HCT116 (cell line): ENCODE data around the gene TMEM121B. TPM values are rescaled to one million over a fixed set of nuclear protein-coding genes. Genes with fewer than 3 reads are reported as not detected.

Experiments used
- ATAC-seq: fragments of 200-7000 bp; cut with Tn5 transposase; 2 replicates; pipeline ENCODE4 v1.9.1; 2020; ENCODE audit warnings: mild to moderate bottlenecking, moderate library complexity
- BruUV-seq: library from RNA; stranded (reverse); fragments of 400-500 nt; replicated peaks from 2 replicates; lab custom pipeline; 2021; lab: Mats Ljungman, UMichigan
- CTCF ChIA-PET: fragments of 300-600 bp; sonication (Branson Sonifier 250); formaldehyde crosslinking; loops from one replicate; lab custom pipeline; 2021; ENCODE audit warnings: antibody characterized with exemption; lab: Charles Lee
- POLR2A ChIA-PET: fragments of 300-600, 350-600 bp; sonication (Branson Sonifier 250); formaldehyde crosslinking; loops from one replicate; lab custom pipeline; 2021; ENCODE audit warnings: antibody characterized with exemption; lab: Charles Lee
- RAD21 ChIA-PET, 2 experiments: fragments of 300-600 bp; sonication (Branson Sonifier 250); formaldehyde crosslinking; loops; one replicate each; lab custom pipeline; 2023; ENCODE audit warnings: low total read pairs in 2 of 2; ENCODE audit not compliant: uncharacterized antibody in 2 of 2, unreplicated experiment in 2 of 2, low non-redundant PET in 1 of 2; lab: Charles Lee
- DNase-seq: peaks from one replicate; pipeline ENCODE4 v3.0.0-alpha.2; 2010; ENCODE audit warnings: low read depth, low spot score
- H2AFZ ChIP-seq: fragments of 200-600 bp; shearing (Covaris generic), sonication (generic); 2 replicates; pipeline ENCODE4 v1.6.1; 2017; ENCODE audit warnings: low read depth, mixed run types, mixed read lengths, antibody characterized with exemption, low read length; ENCODE audit not compliant: poor library complexity, severe bottlenecking
- H3K27ac ChIP-seq: 2 replicates; pipeline ENCODE4 v1.5.1; 2012; ENCODE audit warnings: low read depth, low read length
- H3K27me3 ChIP-seq: fragments of 200-600 bp; sonication (generic); 2 replicates; pipeline ENCODE4 v1.6.1; 2016; ENCODE audit warnings: mixed run types, low read length, mixed read lengths; ENCODE audit not compliant: insufficient read depth
- H3K36me3 ChIP-seq, 2 experiments: fragments of 200-500 bp in 1 of 2; fragments of 200-600 bp in 1 of 2; sonication (Bioruptor generic) in 1 of 2; sonication (generic) in 1 of 2; 2 replicates each; pipeline versions ENCODE4 v1.5.1 to v1.6.1; 2014 to 2016; ENCODE audit warnings: low read length in 2 of 2, inconsistent platforms in 1 of 2, mixed read lengths in 1 of 2, mixed run types in 1 of 2; ENCODE audit not compliant: insufficient read depth in 2 of 2, control insufficient read depth in 1 of 2
- H3K4me1 ChIP-seq, 2 experiments: fragments of 200-600 bp in 1 of 2; sonication (generic) in 1 of 2; 2 replicates each; pipeline versions ENCODE4 v1.5.1 to v1.6.1; 2012 to 2017; ENCODE audit warnings: low read length in 2 of 2, inconsistent platforms in 1 of 2, mild to moderate bottlenecking in 1 of 2, mixed read lengths in 1 of 2, mixed run types in 1 of 2, moderate library complexity in 1 of 2; ENCODE audit not compliant: insufficient read depth in 2 of 2, control insufficient read depth in 1 of 2
- H3K4me2 ChIP-seq: fragments of 200-600 bp; sonication (generic); 2 replicates; pipeline ENCODE4 v1.6.1; 2017; ENCODE audit warnings: mixed run types, low read length, mixed read lengths
- H3K4me3 ChIP-seq, 2 experiments: fragments of 200-600 bp in 1 of 2; sonication (generic) in 1 of 2; replicated peaks in 1 of 2; 2 replicates each; pipeline ENCODE4 v1.5.1; 2011 to 2016; ENCODE audit warnings: low read length in 2 of 2, control low read depth in 1 of 2, low read depth in 1 of 2, mild to moderate bottlenecking in 1 of 2, mixed read lengths in 1 of 2, mixed run types in 1 of 2
- H3K79me2 ChIP-seq: fragments of 200-600 bp; sonication (generic); 2 replicates; pipeline ENCODE4 v1.6.1; 2017; ENCODE audit warnings: mild to moderate bottlenecking, mixed run types, low read length, moderate library complexity, mixed read lengths; ENCODE audit not compliant: insufficient read depth
- H3K9ac ChIP-seq: fragments of 200-600 bp; sonication (generic); 2 replicates; pipeline ENCODE4 v1.6.1; 2016; ENCODE audit warnings: low read length, mixed read lengths
- H3K9me2 ChIP-seq: fragments of 200-600 bp; sonication (generic), shearing (Covaris generic); 2 replicates; pipeline ENCODE4 v1.6.1; 2017; ENCODE audit warnings: mixed run types, mild to moderate bottlenecking, moderate library complexity; ENCODE audit not compliant: insufficient read depth
- H3K9me3 ChIP-seq, 2 experiments: fragments of 200-500 bp in 1 of 2; fragments of 200-600 bp in 1 of 2; sonication (Bioruptor generic) in 1 of 2; sonication (generic) in 1 of 2; 2 replicates each; pipeline ENCODE4 v1.6.1; 2014 to 2017; ENCODE audit warnings: low read length in 2 of 2, mixed read lengths in 2 of 2, inconsistent platforms in 1 of 2, low read depth in 1 of 2, mild to moderate bottlenecking in 1 of 2, mixed run types in 1 of 2, moderate library complexity in 1 of 2; ENCODE audit not compliant: control insufficient read depth in 1 of 2, insufficient read depth in 1 of 2
- H4K20me1 ChIP-seq: fragments of 200-600 bp; sonication (generic), shearing (Covaris generic); 2 replicates; pipeline ENCODE4 v1.6.1; 2017; ENCODE audit warnings: mixed run types, mild to moderate bottlenecking, moderate library complexity; ENCODE audit not compliant: insufficient read depth
- ATF3 ChIP-seq: IDR thresholded peaks from 2 replicates; pipeline ENCODE4 v1.6.1; 2012
- CBX3 ChIP-seq: IDR thresholded peaks from 2 replicates; pipeline ENCODE4 v1.6.1; 2012; ENCODE audit warnings: low read depth
- CEBPB ChIP-seq: IDR thresholded peaks from 2 replicates; pipeline ENCODE4 v1.6.1; 2012; ENCODE audit warnings: low read depth
- EGR1 ChIP-seq: IDR thresholded peaks from 2 replicates; pipeline ENCODE4 v1.6.1; 2012; ENCODE audit warnings: low read depth
- EZH2 ChIP-seq: fragments of 200-600 bp; sonication (generic); IDR thresholded peaks from 2 replicates; pipeline ENCODE4 v1.6.1; 2017; ENCODE audit warnings: antibody characterized with exemption, mixed run types
- EZH2phosphoT487 ChIP-seq: fragments of 200-600 bp; IDR thresholded peaks from 2 replicates; pipeline ENCODE4 v1.6.1; 2018; ENCODE audit warnings: antibody characterized with exemption, borderline replicate concordance
- POLR2A ChIP-seq: IDR thresholded peaks from 2 replicates; pipeline ENCODE4 v1.7.0; 2011; ENCODE audit warnings: borderline replicate concordance; ENCODE audit not compliant: insufficient read depth, insufficient read length; ENCODE audit errors: extremely low read depth
- RAD21 ChIP-seq: IDR thresholded peaks from 2 replicates; pipeline ENCODE4 v1.6.1; 2012; ENCODE audit warnings: low read depth, mild to moderate bottlenecking
- REST ChIP-seq: IDR thresholded peaks from 2 replicates; pipeline ENCODE4 v1.6.1; 2012; ENCODE audit warnings: low read depth
- SIN3A ChIP-seq: IDR thresholded peaks from 2 replicates; pipeline ENCODE4 v1.6.1; 2012; ENCODE audit warnings: low read depth
- SRF ChIP-seq: IDR thresholded peaks from 2 replicates; pipeline ENCODE4 v1.6.1; 2012; ENCODE audit warnings: low read depth
- TCF7L2 ChIP-seq: IDR thresholded peaks from 2 replicates; pipeline ENCODE4 v1.7.0; 2011; ENCODE audit warnings: borderline replicate concordance, inconsistent platforms; ENCODE audit not compliant: insufficient read depth, insufficient read length; ENCODE audit errors: extremely low read depth
- ZBTB33 ChIP-seq: IDR thresholded peaks from 2 replicates; pipeline ENCODE4 v1.6.1; 2011; ENCODE audit warnings: mild to moderate bottlenecking, low read length, moderate library complexity; ENCODE audit not compliant: insufficient replicate concordance; ENCODE audit errors: extremely low read depth
- ZNF274 ChIP-seq: fragments of 200-500 bp; sonication (Bioruptor generic); IDR thresholded peaks from 2 replicates; pipeline ENCODE4 v1.6.1; 2014; ENCODE audit warnings: mild to moderate bottlenecking, low read depth, low read length, inconsistent platforms
- intact Hi-C: fragments of 100-400 bp; cut with micrococcal nuclease; formaldehyde crosslinking; loops from 2 replicates; pipeline ENCODE4 v1.10.0; 2022
- total RNA-seq: library from RNA; stranded (reverse); gene quantifications from one replicate; pipeline ENCODE4 v1.2.1, GENCODE V29; 2021; ENCODE audit not compliant: unreplicated experiment

Gene TMEM121B
- total RNA-seq, 1 experiment from 2014 or later, result 0.57 TPM

- Histone ChIP-seq H3K9me3 (no peaks in the 10 kb centered on the region), H3K27me3 (no peaks in the 10 kb centered on the region)
- TF ChIP-seq EGR1, result no peak
- TF ChIP-seq, all 23 proteins: peak for 0
- no peaks in the 10 kb centered on the region for H4K20me1 ChIP-seq
- no peak overlapping the region for H3K4me3 ChIP-seq
- POLR2A ChIA-PET, result no interaction called here
- DNase-seq, result no peak
- no peaks in the 10 kb centered on the region for H3K9me2 ChIP-seq
- RAD21 ChIA-PET, result interaction anchor here in 1 of 2 experiments (0.6 to 0.7 kb wide), 2 partner anchors 12 to 21 kb away, joined by 5 to 6 read pairs; no protein-coding TSS in a partner anchor
- no peak overlapping the region for H2AFZ ChIP-seq
- no peak overlapping the region for H3K27ac ChIP-seq
- BruUV-seq, result no TSS peak
- no peak overlapping the region for H3K9ac ChIP-seq
- no peaks in the 10 kb centered on the region for H3K79me2 ChIP-seq
- peaks cover 0 to 2% of the 10 kb centered on the region in 2 experiments; a peak in 1 of 4 replicates for H3K36me3 ChIP-seq
- intact Hi-C loops, result no loop called here
- no peak for ATAC-seq
- H3K4me1 ChIP-seq, result no peaks in the 10 kb centered on the region
- CTCF ChIA-PET, result interaction anchor here (0.6 kb wide), 1 partner anchor 442 kb away, joined by 3 read pairs; no protein-coding TSS in a partner anchor
- H3K4me2 ChIP-seq, result no peak overlapping the region
Observed at GRCh38 chr22:17110791-17111550, 10.2 kb downstream of the TMEM121B start.

- H3K27ac ChIP-seq, result no peak overlapping the region
- no peaks in the 10 kb centered on the region for H3K79me2 ChIP-seq
- H4K20me1 ChIP-seq, result no peaks in the 10 kb centered on the region
- H3K4me1 ChIP-seq, result no peaks in the 10 kb centered on the region
- intact Hi-C loops, result no loop called here
- ATAC-seq (no peak), DNase-seq (no peak)
- ChIA-PET POLR2A (no interaction called here), CTCF (no interaction called here), RAD21 (interaction anchor here in 1 of 2 experiments (0.7 kb wide), 1 partner anchor 13 kb away, joined by 5 read pairs; no protein-coding TSS in a partner anchor)
- H3K9me3 ChIP-seq, result no peaks in the 10 kb centered on the region
- H2AFZ ChIP-seq, result no peak overlapping the region
- no peaks in the 10 kb centered on the region for H3K9me2 ChIP-seq
- H3K36me3 ChIP-seq, result peaks cover 0 to 5% of the 10 kb centered on the region in 2 experiments; a peak in 1 of 4 replicates
- BruUV-seq, result no TSS peak
- H3K4me2 ChIP-seq, result no peak overlapping the region
- no peak overlapping the region for H3K9ac ChIP-seq
- H3K4me3 ChIP-seq, result no peak overlapping the region
- no peaks in the 10 kb centered on the region for H3K27me3 ChIP-seq
- no peak for TF ChIP-seq SRF
- TF ChIP-seq EZH2phosphoT487, result no peak
- no peak for TF ChIP-seq ZNF274
- no peak for TF ChIP-seq CEBPB
- no peak for TF ChIP-seq POLR2A
- TF ChIP-seq TCF7L2, result no peak
- TF ChIP-seq SIN3A, result no peak
- TF ChIP-seq REST, result no peak
- TF ChIP-seq ATF3, result no peak
- no peak for TF ChIP-seq ZBTB33
- TF ChIP-seq CBX3, result no peak
- TF ChIP-seq RAD21, result no peak
- TF ChIP-seq EZH2, result no peak
Observed at GRCh38 chr22:17109976-17110375, 11.2 kb downstream of the TMEM121B start.
